ENCODE measurements around the gene ERCC8. TPM values are rescaled to one million over a fixed set of nuclear protein-coding genes. Genes with fewer than 3 reads are reported as not detected.

The ERCC8 gene
- total and polyA plus RNA-seq, 2 of the 13 experiments (the other 11 are each of a cell fraction or from before 2014, with no cell fraction given) = 24.4 to 35.2 TPM

DNA sequence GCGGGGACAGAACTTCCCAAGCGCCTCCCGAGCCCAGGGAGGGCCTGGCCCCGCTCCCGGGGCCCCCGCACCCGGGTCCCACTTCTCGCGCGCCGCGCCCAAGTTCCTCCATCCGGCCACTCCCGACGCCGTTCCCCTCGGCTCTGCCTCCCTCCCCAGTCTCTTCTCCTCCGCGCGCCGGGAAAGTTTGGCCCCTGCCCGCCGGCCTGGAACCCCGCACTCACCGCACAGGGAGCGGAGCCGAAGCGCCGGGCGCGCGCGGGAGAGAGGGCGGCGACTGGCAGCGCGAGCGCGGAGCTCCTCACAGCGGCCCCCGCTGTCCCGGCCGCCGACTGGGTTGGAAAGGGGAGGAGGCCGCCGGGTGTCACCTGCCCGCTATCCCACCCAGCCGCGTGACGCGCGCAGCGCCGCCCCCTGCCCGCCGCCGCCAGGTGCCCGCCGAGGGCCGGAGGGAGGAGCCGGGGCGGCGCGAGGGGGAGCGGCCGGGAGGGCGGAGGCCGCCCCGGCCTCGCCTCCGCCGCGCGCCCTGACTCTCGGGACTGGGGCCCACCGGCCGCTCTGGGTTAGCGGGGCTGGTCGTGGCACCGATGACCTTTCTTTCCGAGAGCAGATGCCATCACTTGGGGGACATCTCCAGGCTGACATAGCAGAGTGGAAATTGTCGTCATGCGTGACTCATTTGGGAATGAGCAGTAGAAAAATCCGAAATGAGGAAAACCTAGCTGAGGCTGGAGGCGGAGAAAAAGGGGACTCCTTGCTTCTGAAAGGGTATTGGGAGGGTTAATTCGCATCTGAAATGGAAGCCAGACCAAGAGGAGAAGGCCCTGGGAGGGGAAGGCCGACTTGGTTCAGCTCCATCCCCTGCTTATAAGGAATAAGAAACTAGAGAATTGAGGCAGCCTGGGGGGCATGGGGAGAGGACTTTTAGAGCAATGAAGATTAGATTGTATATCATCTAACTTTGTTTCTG, 100.6 kb downstream of the ERCC8 start, which contains the start of gene ELOVL7 (continued):
- TF ChIP-seq, protein P1, sequence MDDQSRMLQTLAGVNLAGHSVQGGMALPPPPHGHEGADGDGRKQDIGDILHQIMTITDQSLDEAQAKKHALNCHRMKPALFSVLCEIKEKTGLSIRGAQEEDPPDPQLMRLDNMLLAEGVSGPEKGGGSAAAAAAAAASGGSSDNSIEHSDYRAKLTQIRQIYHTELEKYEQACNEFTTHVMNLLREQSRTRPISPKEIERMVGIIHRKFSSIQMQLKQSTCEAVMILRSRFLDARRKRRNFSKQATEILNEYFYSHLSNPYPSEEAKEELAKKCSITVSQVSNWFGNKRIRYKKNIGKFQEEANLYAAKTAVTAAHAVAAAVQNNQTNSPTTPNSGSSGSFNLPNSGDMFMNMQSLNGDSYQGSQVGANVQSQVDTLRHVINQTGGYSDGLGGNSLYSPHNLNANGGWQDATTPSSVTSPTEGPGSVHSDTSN (CRISPR knock-in tag; IDR thresholded peaks at IDR 0.05; ENCODE audit: borderline replicate concordance) = no peak
- TF ChIP-seq, protein P2, sequence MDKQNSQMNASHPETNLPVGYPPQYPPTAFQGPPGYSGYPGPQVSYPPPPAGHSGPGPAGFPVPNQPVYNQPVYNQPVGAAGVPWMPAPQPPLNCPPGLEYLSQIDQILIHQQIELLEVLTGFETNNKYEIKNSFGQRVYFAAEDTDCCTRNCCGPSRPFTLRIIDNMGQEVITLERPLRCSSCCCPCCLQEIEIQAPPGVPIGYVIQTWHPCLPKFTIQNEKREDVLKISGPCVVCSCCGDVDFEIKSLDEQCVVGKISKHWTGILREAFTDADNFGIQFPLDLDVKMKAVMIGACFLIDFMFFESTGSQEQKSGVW (CRISPR knock-in tag; IDR thresholded peaks at IDR 0.05; ENCODE audit: borderline replicate concordance) = no peak
- TF ChIP-seq ZNF572 (CRISPR knock-in tag; IDR thresholded peaks at IDR 0.05) (no peak), MXI1 (IDR thresholded peaks at IDR 0.05; ENCODE audit: borderline replicate concordance, low read depth, low read length) (0 out of 3 replicates have a peak, but pooled peaks have one; percentile 28), KDM2A (CRISPR knock-in tag; IDR thresholded peaks at IDR 0.05; ENCODE audit: borderline replicate concordance, low read depth) (peak; percentile 69; the same call in 1 of the 2 replicates), ZSCAN12 (CRISPR knock-in tag; IDR thresholded peaks at IDR 0.05) (no peak), REXO4 (CRISPR knock-in tag; IDR thresholded peaks at IDR 0.05; ENCODE audit: borderline replicate concordance) (no peak), ZNF468 (CRISPR knock-in tag; IDR thresholded peaks at IDR 0.05) (no peak), ZNF816 (CRISPR knock-in tag; IDR thresholded peaks at IDR 0.05; ENCODE audit: borderline replicate concordance) (no peak), ZBTB38 (CRISPR knock-in tag; IDR thresholded peaks at IDR 0.05) (peak; percentile 44; the same call in 1 of the 2 replicates), HNRNPK (IDR thresholded peaks at IDR 0.05; ENCODE audit: low read depth, low read length, poor library complexity, severe bottlenecking) (peak; percentile 42), SALL1 (CRISPR knock-in tag; IDR thresholded peaks at IDR 0.05) (peak; percentile 41; the same call in 1 of the 2 replicates), ZNF460 (CRISPR knock-in tag; IDR thresholded peaks at IDR 0.05; ENCODE audit: borderline replicate concordance) (no peak), PAXIP1 (CRISPR knock-in tag; conservative IDR thresholded peaks at IDR 0.05) (no peak), ZNF883 (CRISPR knock-in tag; IDR thresholded peaks at IDR 0.05; ENCODE audit: not compliant biosample characterization) (peak; percentile 56), ZNF577 (CRISPR knock-in tag; IDR thresholded peaks at IDR 0.05; ENCODE audit: borderline replicate concordance, low read depth) (no peak), ZNF607 (CRISPR knock-in tag; IDR thresholded peaks at IDR 0.05; ENCODE audit: borderline replicate concordance) (peak; percentile 77; the same call in 1 of the 2 replicates), CREBL2 (CRISPR knock-in tag; IDR thresholded peaks at IDR 0.05; ENCODE audit: borderline replicate concordance) (no peak)
- TF ChIP-seq, protein P3, sequence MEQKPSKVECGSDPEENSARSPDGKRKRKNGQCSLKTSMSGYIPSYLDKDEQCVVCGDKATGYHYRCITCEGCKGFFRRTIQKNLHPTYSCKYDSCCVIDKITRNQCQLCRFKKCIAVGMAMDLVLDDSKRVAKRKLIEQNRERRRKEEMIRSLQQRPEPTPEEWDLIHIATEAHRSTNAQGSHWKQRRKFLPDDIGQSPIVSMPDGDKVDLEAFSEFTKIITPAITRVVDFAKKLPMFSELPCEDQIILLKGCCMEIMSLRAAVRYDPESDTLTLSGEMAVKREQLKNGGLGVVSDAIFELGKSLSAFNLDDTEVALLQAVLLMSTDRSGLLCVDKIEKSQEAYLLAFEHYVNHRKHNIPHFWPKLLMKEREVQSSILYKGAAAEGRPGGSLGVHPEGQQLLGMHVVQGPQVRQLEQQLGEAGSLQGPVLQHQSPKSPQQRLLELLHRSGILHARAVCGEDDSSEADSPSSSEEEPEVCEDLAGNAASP (CRISPR knock-in tag; IDR thresholded peaks at IDR 0.05; ENCODE audit: borderline replicate concordance) = 0 out of 2 replicates have a peak, but pooled peaks have one; percentile 13
